Mucosa of descending colon (tissue), 3 donors: ENCODE data around the gene POU3F2. TPM values are rescaled to one million over a fixed set of nuclear protein-coding genes. Genes with fewer than 3 reads are reported as not detected.
A peak's percentile ranks its signal among the peaks of the same experiment; 100 is the strongest.

Experiments
- ATAC-seq: fragments of 200-7000 bp; cut with Tn5 transposase; one replicate; pipeline ENCODE4 v1.9.1; 2020; ENCODE audit warnings: mild to moderate bottlenecking, moderate library complexity
- DNase-seq, 3 donors: peaks; one replicate each; pipeline ENCODE4 v3.0.0-alpha.2; 2020
- H3K36me3 ChIP-seq: fragments of 200-600 bp; one replicate; pipeline ENCODE4 v1.8.0; 2021; ENCODE audit warnings: low read depth, mild to moderate bottlenecking
- H3K4me1 ChIP-seq: fragments of 200-600 bp; one replicate; pipeline ENCODE4 v1.8.0; 2021; ENCODE audit warnings: low read depth, mild to moderate bottlenecking
- H3K4me3 ChIP-seq: fragments of 200-600 bp; one replicate; pipeline ENCODE4 v1.8.0; 2021; ENCODE audit warnings: mild to moderate bottlenecking
- H3K9me3 ChIP-seq: fragments of 200-600 bp; one replicate; pipeline ENCODE4 v1.8.0; 2021; ENCODE audit warnings: mild to moderate bottlenecking
- intact Hi-C, 2 donors: fragments of 100-400 bp; cut with DNase I in 1 of 2; cut with micrococcal nuclease in 1 of 2; formaldehyde crosslinking; loops; one replicate each; pipeline versions ENCODE4 v1.11.0 to v1.11.1; 2022; cut with DNase I, micrococcal nuclease
- long read RNA-seq, 2 donors: library from polyadenylated mRNA; unstranded; transcript quantifications; one replicate each; pipeline ENCODE4 v2.0.0, GENCODE V29; 2019 to 2021
- total RNA-seq, 3 donors: library from RNA; stranded (reverse); fragmentation: NEBNext Ultra II Directional in 2 of 3; extraction: Animal tissue kit (Norgen Biotek cat#: 25700) in 2 of 3; gene quantifications; one replicate each; pipeline versions ENCODE4 v1.2.1 to v1.2.4, GENCODE V29; 2021 to 2023
- TF ChIP-seq, protein P1 (sequence below): fragments of 200-600 bp; IDR thresholded peaks from one replicate; pipeline ENCODE4 v1.8.0; 2022; ENCODE audit warnings: antibody characterized with exemption, mild to moderate bottlenecking
- donor health status: DM: no; HTN: no; CAD: no; lungs with moderate emphysema.
- donor health status: DM: no; HTN: no; CAD: no.
- donor health status: DM: no; HTN: yes; CAD: no.

POU3F2 gene
- not detected for total RNA-seq
- long read RNA-seq, donor 1 = 0 reads
- long read RNA-seq, donor 2 = 0 reads

- TF ChIP-seq, protein P1, sequence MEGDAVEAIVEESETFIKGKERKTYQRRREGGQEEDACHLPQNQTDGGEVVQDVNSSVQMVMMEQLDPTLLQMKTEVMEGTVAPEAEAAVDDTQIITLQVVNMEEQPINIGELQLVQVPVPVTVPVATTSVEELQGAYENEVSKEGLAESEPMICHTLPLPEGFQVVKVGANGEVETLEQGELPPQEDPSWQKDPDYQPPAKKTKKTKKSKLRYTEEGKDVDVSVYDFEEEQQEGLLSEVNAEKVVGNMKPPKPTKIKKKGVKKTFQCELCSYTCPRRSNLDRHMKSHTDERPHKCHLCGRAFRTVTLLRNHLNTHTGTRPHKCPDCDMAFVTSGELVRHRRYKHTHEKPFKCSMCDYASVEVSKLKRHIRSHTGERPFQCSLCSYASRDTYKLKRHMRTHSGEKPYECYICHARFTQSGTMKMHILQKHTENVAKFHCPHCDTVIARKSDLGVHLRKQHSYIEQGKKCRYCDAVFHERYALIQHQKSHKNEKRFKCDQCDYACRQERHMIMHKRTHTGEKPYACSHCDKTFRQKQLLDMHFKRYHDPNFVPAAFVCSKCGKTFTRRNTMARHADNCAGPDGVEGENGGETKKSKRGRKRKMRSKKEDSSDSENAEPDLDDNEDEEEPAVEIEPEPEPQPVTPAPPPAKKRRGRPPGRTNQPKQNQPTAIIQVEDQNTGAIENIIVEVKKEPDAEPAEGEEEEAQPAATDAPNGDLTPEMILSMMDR = no peak
- Histone ChIP-seq H3K36me3 (no peaks in the 10 kb centered on the region), H3K9me3 (no peaks in the 10 kb centered on the region), H3K4me1 (peaks cover 50% of the 10 kb centered on the region), H3K4me3 (no peak within 1 kb of the TSS)
- peak; percentile 66 to 70 (median 70) for DNase-seq
- peak; percentile 79 for ATAC-seq
- intact Hi-C loops = no loop called here
Measured at GRCh38 chr6:98834060-98835031, at the start of gene POU3F2. POU3F2 (plus strand) TSS chr6:98834574; CDS start chr6:98834874, 300 bp downstream.

DNA sequence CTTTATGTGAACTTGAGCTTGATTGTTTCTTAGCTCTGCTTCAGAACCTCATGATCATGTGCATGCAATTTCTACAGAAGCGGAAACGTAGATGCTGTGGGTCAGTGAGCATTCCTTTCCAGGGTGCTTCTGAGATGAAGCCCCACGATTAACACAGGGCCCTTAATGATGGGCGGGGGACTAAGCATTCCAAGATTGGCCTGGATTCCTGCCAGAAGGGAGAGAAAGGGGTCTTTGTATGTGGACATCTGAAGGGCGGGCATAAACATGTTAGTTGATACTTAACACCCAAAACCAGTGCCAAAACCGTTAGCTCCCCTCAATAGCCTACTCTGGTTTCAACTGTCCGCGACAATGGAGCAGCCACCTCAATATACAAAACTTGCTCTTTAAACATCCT is 46.9 kb upstream of the POU3F2 start:
- Histone ChIP-seq H3K36me3 (no peaks in the 10 kb centered on the region), H3K4me1 (no peaks in the 10 kb centered on the region), H3K9me3 (no peaks in the 10 kb centered on the region), H3K4me3 (no peak overlapping the region)
- TF ChIP-seq, protein P1 = no peak
- DNase-seq (no peak), ATAC-seq (no peak)
- intact Hi-C loops = no loop called here

- no peaks in the 10 kb centered on the region for H3K4me1 ChIP-seq
- DNase-seq = no peak
- TF ChIP-seq, protein P1 = no peak
- no peak for ATAC-seq
- intact Hi-C loops = no loop called here
- H3K9me3 ChIP-seq = no peaks in the 10 kb centered on the region
- no peaks in the 10 kb centered on the region for H3K36me3 ChIP-seq
- H3K4me3 ChIP-seq = no peak overlapping the region
Measured at GRCh38 chr6:98787961-98788360, 46.4 kb upstream of the POU3F2 start.

GRCh38 chr6:98794307-98794842 is 40.0 kb upstream of the POU3F2 start:
- no peaks in the 10 kb centered on the region for H3K9me3 ChIP-seq

DNA sequence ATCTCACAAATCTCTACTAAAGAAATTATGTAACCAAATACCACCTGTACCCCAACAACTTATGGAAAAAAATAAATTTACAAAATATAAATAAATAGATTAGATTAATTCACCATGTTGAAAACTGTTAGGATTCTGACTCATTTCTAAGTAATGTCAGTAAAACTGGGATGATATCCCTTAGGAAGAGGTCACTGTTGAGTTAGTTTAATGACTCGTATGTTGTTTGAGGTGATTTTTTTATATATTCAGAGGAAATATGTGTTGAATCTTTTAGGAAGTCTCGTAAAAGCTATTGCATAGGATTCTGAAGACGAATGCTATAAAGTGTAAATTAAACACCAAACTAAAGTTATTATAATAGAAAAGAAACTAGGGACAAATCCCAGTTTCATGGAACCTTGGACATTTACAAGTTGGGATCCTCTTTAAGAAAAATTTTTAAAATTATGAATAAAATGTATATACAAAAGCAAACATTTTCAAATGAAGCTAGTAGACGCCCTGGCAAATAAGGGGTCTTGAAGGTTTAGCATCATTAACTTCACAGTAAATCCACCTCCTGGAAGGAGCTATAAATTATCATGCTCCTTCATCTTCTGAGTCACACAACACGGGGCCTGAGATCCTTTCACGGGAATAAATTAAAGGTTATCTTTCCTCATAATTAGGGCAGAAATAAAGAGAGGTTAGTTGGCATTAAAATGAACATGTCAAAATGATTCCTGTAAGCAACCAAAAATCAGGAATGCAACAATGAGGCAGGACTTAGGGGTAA is 37.0 kb upstream of the POU3F2 start:
- intact Hi-C loops = no loop called here
- no peak overlapping the region for H3K4me3 ChIP-seq
- no peak for ATAC-seq

More at GRCh38 chr6:98794307-98794842, 40.0 kb upstream of the POU3F2 start:
- intact Hi-C loops = no loop called here
- H3K4me3 ChIP-seq = no peak overlapping the region
- H3K36me3 ChIP-seq = no peaks in the 10 kb centered on the region
- DNase-seq = no peak
- TF ChIP-seq, protein P1 = no peak
- no peak for ATAC-seq
- no peaks in the 10 kb centered on the region for H3K4me1 ChIP-seq

More for the DNA sequence above, 37.0 kb upstream of the POU3F2 start:
- no peaks in the 10 kb centered on the region for H3K9me3 ChIP-seq
- TF ChIP-seq, protein P1 = no peak
- DNase-seq = no peak
- no peaks in the 10 kb centered on the region for H3K4me1 ChIP-seq
- no peaks in the 10 kb centered on the region for H3K36me3 ChIP-seq
